Muscle of leg (tissue), 11 donors: ENCODE data around the gene GSTM1. TPM values are rescaled to one million over a fixed set of nuclear protein-coding genes. Genes with fewer than 3 reads are reported as not detected.
A peak's percentile ranks its signal among the peaks of the same experiment; 100 is the strongest.
"Not testable (repeated sequence)": the region's sequence is repeated elsewhere in the genome, so short reads cannot be mapped to it uniquely, and the experiment has no call there.

Experiments
- DNase-seq: peaks from one replicate; pipeline ENCODE4 v3.0.0; 2013
- H3K27ac ChIP-seq: one replicate; pipeline ENCODE4 v1.5.1; 2013; ENCODE audit warnings: mild to moderate bottlenecking, low read length, control low read depth
- H3K27me3 ChIP-seq: one replicate; pipeline ENCODE4 v1.6.1; 2013; ENCODE audit warnings: low read length; ENCODE audit not compliant: control insufficient read depth, insufficient read depth
- H3K36me3 ChIP-seq: one replicate; pipeline ENCODE4 v1.6.1; 2013; ENCODE audit warnings: low read length; ENCODE audit not compliant: control insufficient read depth, insufficient read depth
- H3K4me1 ChIP-seq: one replicate; pipeline ENCODE4 v1.6.1; 2013; ENCODE audit warnings: low read length; ENCODE audit not compliant: control insufficient read depth, insufficient read depth
- H3K4me3 ChIP-seq: one replicate; pipeline ENCODE4 v1.5.1; 2013; ENCODE audit warnings: low read length, control low read depth
- H3K9me3 ChIP-seq: replicated peaks from 2 replicates; pipeline ENCODE4 v1.6.1; 2013; ENCODE audit warnings: low read depth, low read length; ENCODE audit not compliant: control insufficient read depth
- WGBS: methylation state at CpG from one replicate; pipeline ENCODE4 v1.1.5; 2013; ENCODE audit warnings: missing lambda C conversion rate; ENCODE audit not compliant: insufficient coverage; 5-methylcytosine and 5-hydroxymethylcytosine counted together
- polyA plus RNA-seq, 8 donors: library from polyadenylated mRNA; unstranded; fragments of 120-200 nt; gene quantifications; one replicate each; pipeline versions ENCODE4 v1.2.1 to v1.2.3, GENCODE V29; 2013; ENCODE audit warnings: inconsistent platforms in 1 of 8, low replicate concordance in 1 of 8; ENCODE audit not compliant: insufficient read length in 8 of 8, insufficient read depth in 1 of 8
- total RNA-seq: library from RNA; stranded (reverse); fragments of 120-200 nt; gene quantifications from one replicate; pipeline ENCODE4 v1.2.4, GENCODE V29; 2013

GSTM1 gene
- total and polyA plus RNA-seq, 9 donors = 0.50 to 70.2 (median 15.3) TPM

- DNase-seq, H3K4me1 ChIP-seq, H3K4me3 ChIP-seq, H3K9me3 ChIP-seq, H3K27me3 ChIP-seq, H3K27ac ChIP-seq: not testable (repeated sequence)
- 100% methylated on average over 1 of the region's 2 CpGs for WGBS
- H3K36me3 ChIP-seq = peaks cover 25% of the 10 kb centered on the region
These were observed 13.8 kb upstream of the GSTM1 start for GRCh38 chr1:109673861-109674260.

GRCh38 chr1:109676683-109677381, 10.8 kb upstream of the GSTM1 start:
- 80% methylated on average over 1 of the region's 3 CpGs for WGBS
- H3K27ac ChIP-seq = peak overlapping the region; percentile 47

GRCh38 chr1:109677459-109677858, 10.2 kb upstream of the GSTM1 start:
- no CpG with 5 or more reads among the region's 3 CpGs for WGBS
- no peak for DNase-seq
- no peak overlapping the region for H3K27ac ChIP-seq

More at GRCh38 chr1:109676683-109677381, 10.8 kb upstream of the GSTM1 start:
- DNase-seq = peak; percentile 18
- H3K36me3 ChIP-seq, H3K4me1 ChIP-seq, H3K4me3 ChIP-seq, H3K27me3 ChIP-seq, H3K9me3 ChIP-seq: not testable (repeated sequence)

GRCh38 chr1:109678637-109679036, 9.0 kb upstream of the GSTM1 start:
- not testable (repeated sequence) for H3K9me3 ChIP-seq, H3K4me3 ChIP-seq, H3K4me1 ChIP-seq, H3K27me3 ChIP-seq, H3K36me3 ChIP-seq, H3K27ac ChIP-seq, DNase-seq
- no CpG with 5 or more reads among the region's 2 CpGs for WGBS

More at GRCh38 chr1:109677459-109677858, 10.2 kb upstream of the GSTM1 start:
- H3K4me3 ChIP-seq = no peak overlapping the region
- no peaks in the 10 kb centered on the region for H3K27me3 ChIP-seq
- no peaks in the 10 kb centered on the region for H3K9me3 ChIP-seq
- H3K36me3 ChIP-seq = peaks cover 6% of the 10 kb centered on the region
- no peaks in the 10 kb centered on the region for H3K4me1 ChIP-seq

- WGBS = 100% methylated on average over 2 of the region's 6 CpGs
- not testable (repeated sequence) for H3K9me3 ChIP-seq, H3K27me3 ChIP-seq, DNase-seq, H3K4me3 ChIP-seq, H3K27ac ChIP-seq, H3K4me1 ChIP-seq, H3K36me3 ChIP-seq
These were observed 2.8 kb upstream of the GSTM1 start for GRCh38 chr1:109684777-109685176.

GRCh38 chr1:109685399-109685798, 2.2 kb upstream of the GSTM1 start:
- no CpG with 5 or more reads among the region's 1 CpG for WGBS
- not testable (repeated sequence) for H3K4me1 ChIP-seq, H3K27ac ChIP-seq, H3K27me3 ChIP-seq, H3K9me3 ChIP-seq, DNase-seq, H3K36me3 ChIP-seq, H3K4me3 ChIP-seq

GRCh38 chr1:109685890-109686289, 1.7 kb upstream of the GSTM1 start:
- not testable (repeated sequence) for H3K4me1 ChIP-seq, H3K36me3 ChIP-seq, H3K9me3 ChIP-seq, H3K4me3 ChIP-seq, H3K27me3 ChIP-seq, DNase-seq, H3K27ac ChIP-seq
- WGBS = no CpG with 5 or more reads among the region's 4 CpGs

- 45% methylated on average over 2 of the region's 11 CpGs for WGBS
- Histone ChIP-seq H3K4me3 (peak overlapping the region; percentile 61), H3K27ac (peak overlapping the region; percentile 78)
- H3K36me3 ChIP-seq, H3K4me1 ChIP-seq, H3K9me3 ChIP-seq, H3K27me3 ChIP-seq, DNase-seq: not testable (repeated sequence)
These were observed 508 bp upstream of the GSTM1 start for GRCh38 chr1:109687109-109687508.

GRCh38 chr1:109689844-109690405, 2.3 kb downstream of the GSTM1 start:
- no peak overlapping the region for H3K27ac ChIP-seq
- DNase-seq = no peak

GRCh38 chr1:109691759-109692158, 4.1 kb downstream of the GSTM1 start:
- Histone ChIP-seq H3K4me3 (no peak overlapping the region), H3K27me3 (no peaks in the 10 kb centered on the region), H3K4me1 (peaks cover 3% of the 10 kb centered on the region), H3K27ac (no peak overlapping the region), H3K9me3 (no peaks in the 10 kb centered on the region), H3K36me3 (peaks cover 7% of the 10 kb centered on the region)
- no CpG with 5 or more reads among the region's 6 CpGs for WGBS
- DNase-seq = no peak

More at GRCh38 chr1:109689844-109690405, 2.3 kb downstream of the GSTM1 start:
- Histone ChIP-seq H3K4me1 (peaks cover 3% of the 10 kb centered on the region), H3K9me3 (no peaks in the 10 kb centered on the region), H3K36me3 (peaks cover 7% of the 10 kb centered on the region), H3K27me3 (no peaks in the 10 kb centered on the region), H3K4me3 (no peak overlapping the region)
- WGBS = 48% methylated on average over 3 of the region's 6 CpGs
